Thymus (tissue), 11 donors: ENCODE data around the gene IST1. TPM values are rescaled to one million over a fixed set of nuclear protein-coding genes. Genes with fewer than 3 reads are reported as not detected.
A peak's percentile ranks its signal among the peaks of the same experiment; 100 is the strongest.

Experiments used
- DNase-seq, 9 donors: peaks; one replicate each; pipeline ENCODE4 v3.0.0-alpha.2; 2013; ENCODE audit warnings: low spot score in 9 of 9, low read depth in 6 of 9, missing footprints in 1 of 9
- H3K27ac ChIP-seq, 2 donors: one replicate each; pipeline ENCODE4 v1.5.1; 2013; ENCODE audit warnings: control low read depth in 1 of 2, low read depth in 1 of 2, low read length in 1 of 2, mild to moderate bottlenecking in 1 of 2, moderate library complexity in 1 of 2
- H3K27me3 ChIP-seq, 2 donors: one replicate each; pipeline ENCODE4 v1.5.1; 2013; ENCODE audit warnings: low read length in 1 of 2; ENCODE audit not compliant: control insufficient read depth in 2 of 2, insufficient read depth in 1 of 2
- H3K36me3 ChIP-seq, 2 donors: one replicate each; pipeline ENCODE4 v1.5.1; 2013; ENCODE audit warnings: low read length in 1 of 2, mild to moderate bottlenecking in 1 of 2, moderate library complexity in 1 of 2; ENCODE audit not compliant: control insufficient read depth in 2 of 2, insufficient read depth in 2 of 2
- H3K4me1 ChIP-seq, 2 donors: one replicate each; pipeline ENCODE4 v1.5.1; 2013; ENCODE audit warnings: low read length in 2 of 2; ENCODE audit not compliant: control insufficient read depth in 2 of 2, insufficient read depth in 2 of 2
- H3K4me3 ChIP-seq, 2 donors: one replicate each; pipeline ENCODE4 v1.5.1; 2013; ENCODE audit warnings: low read length in 2 of 2, control low read depth in 1 of 2, mild to moderate bottlenecking in 1 of 2
- H3K9me3 ChIP-seq, 2 donors: one replicate each; pipeline ENCODE4 v1.5.1; 2013; ENCODE audit warnings: low read length in 1 of 2, mild to moderate bottlenecking in 1 of 2; ENCODE audit not compliant: control insufficient read depth in 2 of 2, insufficient read depth in 1 of 2
- WGBS: extraction: QIAGEN DNeasy Blood & Tissue Kit; methylation state at CpG from one replicate; pipeline ENCODE4 v1.1.7; 2013; 5-methylcytosine and 5-hydroxymethylcytosine counted together
- polyA plus RNA-seq: library from polyadenylated mRNA; stranded (reverse); fragments of 200-250 nt; gene quantifications from one replicate; pipeline ENCODE4 v1.2.3, GENCODE V29; 2013
- total RNA-seq: library from RNA; stranded (reverse); fragments of 120-200 nt; gene quantifications from one replicate; pipeline ENCODE4 v1.2.4, GENCODE V29; 2013
- donor health status: healthy.

Gene IST1
- total and polyA plus RNA-seq, 2 donors = 134 to 163 TPM

DNA sequence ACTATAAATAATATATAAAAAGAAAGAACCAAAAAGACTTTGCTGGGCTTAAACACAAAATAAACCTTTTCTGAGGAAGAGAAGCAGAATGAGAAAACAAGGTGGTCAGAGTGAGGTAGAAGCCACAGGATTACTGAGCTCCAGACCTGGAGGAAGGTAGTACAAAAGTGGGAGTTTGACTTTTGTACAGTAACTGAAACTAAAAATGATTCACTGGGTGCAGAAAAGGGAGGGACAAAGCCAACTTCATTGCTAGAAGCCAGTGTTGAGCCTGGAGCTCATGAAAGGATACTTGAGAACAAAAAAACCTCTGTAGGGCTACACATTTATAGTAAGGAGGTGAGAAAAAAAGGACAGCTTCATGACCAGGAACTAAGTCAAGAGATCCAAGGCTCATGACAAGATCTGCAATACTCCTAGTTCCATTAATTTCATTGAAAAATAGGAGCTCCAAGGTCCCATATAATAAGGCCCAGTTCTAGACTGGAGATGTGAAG, 59.4 kb downstream of the IST1 start:
- Histone ChIP-seq H3K9me3 (no peaks in the 10 kb centered on the region), H3K4me3 (no peak overlapping the region), H3K36me3 (no peaks in the 10 kb centered on the region), H3K27ac (no peak overlapping the region), H3K27me3 (no peaks in the 10 kb centered on the region), H3K4me1 (no peaks in the 10 kb centered on the region)
- DNase-seq = no peak

DNA sequence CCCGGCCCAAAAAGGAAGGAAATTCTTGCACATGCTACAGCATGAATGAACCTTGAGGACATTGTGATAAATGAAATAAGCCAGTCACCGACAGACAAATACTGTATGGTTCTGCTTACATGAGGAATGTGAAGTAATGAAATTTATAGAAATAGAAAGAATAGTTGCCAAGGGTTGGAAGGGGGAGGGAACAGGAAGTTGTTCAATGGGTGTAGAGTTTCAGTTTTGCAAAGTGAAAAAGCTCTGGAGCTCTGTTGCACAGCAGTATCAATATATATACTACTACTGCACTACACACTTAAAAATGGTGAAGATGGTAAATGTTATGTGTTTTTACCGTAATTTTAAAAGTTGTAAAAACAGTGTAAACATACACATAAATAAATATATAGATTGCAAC, 61.2 kb downstream of the IST1 start:
- 67% methylated on average over 3 of the region's 3 CpGs for WGBS
- DNase-seq = no peak
- H3K9me3 ChIP-seq = no peaks in the 10 kb centered on the region
- H3K36me3 ChIP-seq = no peaks in the 10 kb centered on the region
- H3K27ac ChIP-seq = no peak overlapping the region
- H3K4me1 ChIP-seq = no peaks in the 10 kb centered on the region
- H3K4me3 ChIP-seq = no peak overlapping the region
- no peaks in the 10 kb centered on the region for H3K27me3 ChIP-seq

DNA sequence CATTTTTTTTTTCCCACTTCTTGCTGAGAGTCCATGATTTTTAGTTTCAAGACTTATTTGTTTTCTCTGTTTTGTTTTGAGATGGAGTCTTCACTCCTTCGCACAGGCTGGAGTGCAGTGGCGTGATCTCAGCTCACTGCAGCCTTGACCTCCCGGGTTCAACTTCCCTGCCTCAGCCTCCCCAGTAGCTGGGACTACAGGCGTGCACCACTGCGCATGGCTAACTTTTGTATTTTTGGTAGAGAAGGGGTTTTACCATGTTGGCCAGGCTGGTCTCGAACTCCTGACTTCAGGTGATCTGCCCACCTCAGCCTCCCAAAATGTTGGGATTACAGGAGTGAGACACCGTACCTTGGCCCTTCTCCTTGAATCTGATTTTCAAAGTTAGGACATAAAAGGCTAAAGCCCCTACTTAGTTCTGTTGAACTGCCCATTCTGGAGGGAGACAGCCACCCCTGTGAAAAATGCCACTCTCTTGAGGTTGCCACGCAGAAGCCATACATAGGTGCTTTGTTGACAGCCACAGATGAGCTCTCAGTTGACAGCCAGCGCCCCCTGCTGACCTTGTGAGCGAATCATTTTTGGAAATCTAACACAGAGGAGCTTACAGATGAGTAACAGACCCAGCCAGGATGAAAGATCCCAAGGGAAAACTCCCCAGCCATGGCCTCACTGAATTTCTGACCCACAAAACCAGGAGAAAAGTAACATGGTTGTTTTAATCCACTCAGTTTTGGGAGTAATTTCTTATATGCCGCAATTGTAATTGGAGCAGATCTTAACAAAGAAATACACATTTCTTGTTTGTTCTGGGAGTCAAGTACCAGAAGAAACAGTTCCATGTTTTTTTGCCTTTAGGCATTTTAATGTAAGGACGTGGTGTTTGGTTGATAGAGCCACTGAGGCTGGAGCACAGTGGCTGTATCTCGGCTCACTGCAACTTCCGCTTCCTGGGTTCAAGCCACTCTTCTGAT, 66.0 kb downstream of the IST1 start:
- Histone ChIP-seq H3K4me3 (no peak overlapping the region), H3K9me3 (no peaks in the 10 kb centered on the region), H3K27me3 (no peaks in the 10 kb centered on the region), H3K4me1 (no peaks in the 10 kb centered on the region), H3K36me3 (no peaks in the 10 kb centered on the region), H3K27ac (no peak overlapping the region)
- WGBS = 70% methylated on average over 14 of the region's 14 CpGs
- DNase-seq = peak; percentile 44 to 88 (median 73)

DNA sequence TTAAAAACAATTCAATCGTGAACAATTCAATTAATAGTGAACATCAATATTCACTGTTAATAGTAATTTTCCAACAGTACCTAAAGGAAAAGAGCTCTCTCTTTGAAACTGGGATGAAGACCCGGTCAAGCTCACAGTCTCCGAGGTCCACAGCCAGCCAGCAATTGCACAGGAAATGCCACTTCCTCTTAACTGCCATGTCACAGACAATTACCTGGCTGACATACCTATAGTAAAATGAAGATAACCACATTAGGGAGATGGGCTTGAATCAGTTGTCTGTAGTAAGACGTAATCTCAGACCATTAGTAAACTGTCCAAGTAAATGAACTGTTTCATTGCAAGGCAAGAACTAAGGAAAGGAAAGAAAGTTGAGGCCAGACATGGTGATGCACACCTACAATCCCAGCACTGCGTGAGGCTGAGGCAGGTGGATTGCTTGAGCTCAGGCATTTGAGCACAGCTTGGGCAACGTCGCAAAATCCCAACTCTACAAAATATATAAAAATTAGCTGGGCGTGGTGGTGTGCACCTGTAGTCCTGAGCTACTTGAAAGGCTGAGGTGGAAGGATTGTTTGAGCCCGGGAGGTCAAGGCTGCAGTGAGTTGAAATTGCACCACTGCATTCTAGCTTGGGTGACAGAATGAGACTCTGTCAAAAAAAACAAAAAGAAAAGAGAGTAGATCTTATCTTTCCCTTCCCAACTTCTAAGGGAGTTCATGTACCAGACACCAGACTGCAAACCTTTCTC, 68.0 kb downstream of the IST1 start:
- WGBS = 75% methylated on average over 9 of the region's 9 CpGs
- Histone ChIP-seq H3K4me3 (no peak overlapping the region), H3K36me3 (no peaks in the 10 kb centered on the region), H3K27ac (no peak overlapping the region), H3K9me3 (no peaks in the 10 kb centered on the region), H3K27me3 (no peaks in the 10 kb centered on the region), H3K4me1 (no peaks in the 10 kb centered on the region)
- peak in 2 of 9 donors; percentile 1 to 22 for DNase-seq

DNA sequence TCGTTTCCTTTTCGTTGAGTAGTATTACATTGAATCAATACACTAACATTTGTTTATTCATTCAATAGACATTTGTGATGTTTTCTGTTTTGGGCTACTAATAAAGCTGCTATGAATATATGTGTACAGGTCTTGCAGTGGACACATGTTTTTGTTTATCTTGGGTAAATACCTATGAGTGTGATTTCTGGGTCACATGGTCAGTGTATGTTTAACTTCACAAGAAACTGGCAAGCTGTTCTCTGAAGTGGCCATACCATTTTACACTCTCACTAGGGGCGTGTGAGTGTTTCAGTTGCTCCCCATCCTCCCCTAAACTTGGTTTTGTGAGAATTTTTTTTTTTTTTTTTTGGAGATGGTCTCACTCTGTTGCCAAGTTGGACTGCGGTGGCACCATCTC, 69.9 kb downstream of the IST1 start:
- Histone ChIP-seq H3K4me3 (no peak overlapping the region), H3K4me1 (no peaks in the 10 kb centered on the region), H3K9me3 (no peaks in the 10 kb centered on the region), H3K27me3 (no peaks in the 10 kb centered on the region), H3K36me3 (no peaks in the 10 kb centered on the region), H3K27ac (no peak overlapping the region)
- no peak for DNase-seq
- 96% methylated on average over 4 of the region's 4 CpGs for WGBS

DNA sequence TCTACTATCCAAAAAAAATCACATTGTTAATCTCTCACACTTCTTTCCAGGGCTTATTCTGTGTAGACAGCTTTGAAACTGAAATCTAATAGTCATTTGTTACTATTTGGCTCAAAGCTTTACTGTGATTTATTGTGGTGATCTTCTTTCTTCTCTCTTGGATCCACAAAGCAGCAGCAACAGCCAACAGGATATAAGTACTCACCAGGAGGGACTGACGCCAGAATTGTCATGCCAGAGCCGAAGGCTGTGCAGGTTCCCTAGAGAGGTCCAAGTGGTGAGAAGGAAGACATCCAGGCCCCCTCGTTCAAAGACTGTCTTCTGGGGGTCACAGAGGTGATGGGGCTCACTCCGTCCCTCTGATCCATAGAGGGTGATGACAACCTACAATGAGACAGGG, 71.6 kb downstream of the IST1 start:
- Histone ChIP-seq H3K4me1 (no peaks in the 10 kb centered on the region), H3K36me3 (no peaks in the 10 kb centered on the region), H3K27ac (no peak overlapping the region), H3K4me3 (no peak overlapping the region), H3K27me3 (no peaks in the 10 kb centered on the region), H3K9me3 (no peaks in the 10 kb centered on the region)
- 77% methylated on average over 4 of the region's 4 CpGs for WGBS
- DNase-seq = no peak

DNA sequence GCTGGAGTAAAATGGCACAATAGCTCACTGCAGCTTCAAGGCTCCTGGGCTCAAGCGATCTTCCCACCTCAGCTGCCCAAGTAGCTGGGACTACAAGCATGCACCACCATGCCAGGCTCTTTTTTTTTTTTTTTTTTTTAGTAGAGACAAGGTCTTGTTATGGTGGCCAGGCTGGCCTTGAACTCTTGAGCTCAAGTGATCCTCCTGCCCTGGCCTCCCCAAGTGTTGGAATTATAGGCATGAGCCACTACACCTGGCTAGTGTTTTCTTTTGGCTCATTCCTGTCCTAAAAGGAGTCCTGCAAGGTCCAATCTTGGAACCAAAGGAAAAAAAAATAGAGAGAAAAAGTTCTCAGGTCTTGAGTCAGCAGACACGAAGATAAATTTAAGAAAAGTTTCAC, 74.0 kb downstream of the IST1 start:
- Histone ChIP-seq H3K27ac (no peak overlapping the region), H3K36me3 (no peaks in the 10 kb centered on the region), H3K9me3 (no peaks in the 10 kb centered on the region), H3K27me3 (no peaks in the 10 kb centered on the region), H3K4me3 (no peak overlapping the region), H3K4me1 (no peaks in the 10 kb centered on the region)
- 97% methylated on average over 2 of the region's 2 CpGs for WGBS
- no peak for DNase-seq

DNA sequence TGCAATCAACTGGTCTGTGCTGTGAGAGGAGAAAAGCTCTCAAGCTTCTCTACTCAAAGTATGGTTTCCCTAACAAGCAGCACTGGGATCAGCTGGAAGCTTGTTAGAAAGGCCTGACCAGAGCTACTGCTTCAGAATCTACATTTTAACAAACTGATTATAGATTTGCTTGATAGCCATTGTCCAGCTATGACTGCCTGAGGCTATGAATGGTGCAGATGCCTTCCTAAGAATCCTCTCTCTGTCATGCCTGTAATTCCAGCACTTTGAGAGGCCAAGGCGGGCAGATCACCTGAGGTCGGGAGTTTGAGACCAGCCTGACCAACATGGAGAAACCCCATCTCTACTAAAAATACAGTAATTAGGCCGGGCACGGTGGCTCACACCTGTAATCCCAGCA, 76.2 kb downstream of the IST1 start:
- H3K9me3 ChIP-seq = no peaks in the 10 kb centered on the region
- H3K4me1 ChIP-seq = no peaks in the 10 kb centered on the region
- H3K27ac ChIP-seq = no peak overlapping the region
- no peaks in the 10 kb centered on the region for H3K27me3 ChIP-seq
- 98% methylated on average over 4 of the region's 4 CpGs for WGBS
- H3K4me3 ChIP-seq = no peak overlapping the region
- H3K36me3 ChIP-seq = no peaks in the 10 kb centered on the region
- no peak for DNase-seq

DNA sequence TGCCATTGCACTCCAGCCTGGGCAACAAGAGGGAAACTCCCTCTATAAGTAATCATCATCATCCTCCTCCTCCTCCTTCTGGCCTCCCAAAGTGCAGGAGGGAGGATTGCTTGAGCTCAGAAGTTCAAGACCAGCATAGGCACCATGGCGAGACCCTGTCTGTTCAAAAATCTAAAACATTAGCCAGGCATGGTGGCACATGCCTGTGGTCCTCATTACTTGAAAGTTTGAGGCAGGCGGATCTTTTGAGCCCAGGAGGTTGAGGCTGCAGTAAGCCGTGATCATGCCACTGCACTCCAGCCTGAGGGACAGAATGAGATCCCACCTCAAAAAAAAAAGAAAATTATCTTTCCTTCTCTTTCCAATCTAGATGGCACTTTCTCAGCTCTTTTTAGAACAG, 77.0 kb downstream of the IST1 start:
- whole genome bisulfite sequencing = 91% methylated on average over 3 of the region's 3 CpGs
- no peak for DNase-seq

More for the DNA sequence above, 77.0 kb downstream of the IST1 start:
- no peak overlapping the region for H3K27ac ChIP-seq
- H3K36me3 ChIP-seq = no peaks in the 10 kb centered on the region
- no peak overlapping the region for H3K4me3 ChIP-seq
- no peaks in the 10 kb centered on the region for H3K27me3 ChIP-seq
- no peaks in the 10 kb centered on the region for H3K9me3 ChIP-seq
- no peaks in the 10 kb centered on the region for H3K4me1 ChIP-seq
